MCF 10A (cell line): ENCODE measurements around the gene DHTKD1. TPM values are rescaled to one million over a fixed set of nuclear protein-coding genes. Genes with fewer than 3 reads are reported as not detected.

Experiments used
- BruUV-seq: library from RNA; stranded (reverse); fragments of 400-500 nt; replicated peaks from 2 replicates; lab custom pipeline; 2021; lab: Mats Ljungman, UMichigan
- CTCF ChIA-PET: fragments of 300-600 bp; sonication (Branson Sonifier 250); formaldehyde crosslinking; extraction: SDS; loops from one replicate; lab custom pipeline; 2021; ENCODE audit warnings: antibody characterized with exemption, inconsistent platforms; lab: Yijun Ruan, JAX
- POLR2A ChIA-PET: fragments of 300-600, 350-650 bp; sonication (Branson Sonifier 250); formaldehyde crosslinking; extraction: SDS; loops from one replicate; lab custom pipeline; 2020; ENCODE audit warnings: antibody characterized with exemption, inconsistent platforms; lab: Yijun Ruan, JAX
- DNase-seq: peaks from one replicate; pipeline ENCODE4 v3.0.0-alpha.2; 2018; ENCODE audit not compliant: unreplicated experiment
- H3K27ac Mint-ChIP-seq: one replicate; pipeline ENCODE4 v1.8.0; 2022; ENCODE audit warnings: mild to moderate bottlenecking, low read depth, mixed read lengths; ENCODE audit not compliant: unreplicated experiment
- H3K27me3 Mint-ChIP-seq: one replicate; pipeline ENCODE4 v1.8.0; 2022; ENCODE audit warnings: mixed read lengths; ENCODE audit not compliant: insufficient read depth, unreplicated experiment
- H3K36me3 Mint-ChIP-seq: one replicate; pipeline ENCODE4 v1.8.0; 2022; ENCODE audit warnings: mild to moderate bottlenecking, moderate library complexity, mixed read lengths; ENCODE audit not compliant: insufficient read depth, unreplicated experiment
- H3K4me1 Mint-ChIP-seq: one replicate; pipeline ENCODE4 v1.8.0; 2022; ENCODE audit warnings: mixed read lengths; ENCODE audit not compliant: insufficient read depth, unreplicated experiment
- H3K4me3 Mint-ChIP-seq: one replicate; pipeline ENCODE4 v1.8.0; 2022; ENCODE audit warnings: mild to moderate bottlenecking, moderate library complexity, mixed read lengths; ENCODE audit not compliant: unreplicated experiment
- H3K9me3 Mint-ChIP-seq: one replicate; pipeline ENCODE4 v1.8.0; 2022; ENCODE audit warnings: mixed read lengths; ENCODE audit not compliant: unreplicated experiment
- CTCF ChIP-seq: fragments of 200-600 bp; IDR thresholded peaks from one replicate; pipeline ENCODE4 v1.8.0; 2022; ENCODE audit warnings: antibody characterized with exemption, mild to moderate bottlenecking; ENCODE audit not compliant: unreplicated experiment
- intact Hi-C: fragments of 100-400 bp; cut with micrococcal nuclease; formaldehyde crosslinking; loops from 2 replicates; pipeline ENCODE4 v1.14.1; 2022
- total RNA-seq: library from RNA; stranded (reverse); gene quantifications from 2 replicates; pipeline ENCODE4 v1.2.3, GENCODE V29; 2022

Gene DHTKD1
- total RNA-seq, 1 experiment from 2014 or later: 17.3 TPM

- Mint-ChIP-seq H3K36me3 (peaks cover 52% of the 10 kb centered on the region), H3K27ac (no peak overlapping the region), H3K27me3 (no peaks in the 10 kb centered on the region), H3K4me1 (no peaks in the 10 kb centered on the region), H3K4me3 (no peak overlapping the region), H3K9me3 (no peaks in the 10 kb centered on the region)
- CTCF ChIA-PET: interaction anchor here (0.5 to 0.6 kb wide), 2 partner anchors 18 to 136 kb away, joined by 3 read pairs; no protein-coding TSS in a partner anchor
- DNase-seq: no peak
- BruUV-seq: no TSS peak
- intact Hi-C loops: no loop called here
- POLR2A ChIA-PET: no interaction called here
- TF ChIP-seq CTCF: no peak
Observed at GRCh38 chr10:12098966-12099365, 30.2 kb downstream of the DHTKD1 start.

GRCh38 chr10:12103802-12104201 is 35.0 kb downstream of the DHTKD1 start:
- Mint-ChIP-seq H3K27me3 (no peaks in the 10 kb centered on the region), H3K9me3 (no peaks in the 10 kb centered on the region), H3K4me3 (no peak overlapping the region), H3K36me3 (peaks cover 75% of the 10 kb centered on the region), H3K27ac (no peak overlapping the region), H3K4me1 (no peaks in the 10 kb centered on the region)
- no TSS peak for BruUV-seq
- intact Hi-C loops: no loop called here
- DNase-seq: no peak
- CTCF ChIA-PET: no interaction called here
- no peak for TF ChIP-seq CTCF
- POLR2A ChIA-PET: no interaction called here

- no peak overlapping the region for H3K27ac Mint-ChIP-seq
- no TSS peak for BruUV-seq
- no peaks in the 10 kb centered on the region for H3K9me3 Mint-ChIP-seq
- no peaks in the 10 kb centered on the region for H3K4me1 Mint-ChIP-seq
- peaks cover 72% of the 10 kb centered on the region for H3K36me3 Mint-ChIP-seq
- POLR2A ChIA-PET: no interaction called here
- CTCF ChIA-PET: interaction anchor here (0.6 kb wide), 1 partner anchor 107 kb away, joined by 5 read pairs; no protein-coding TSS in a partner anchor
- H3K4me3 Mint-ChIP-seq: no peak overlapping the region
- no peak for DNase-seq
- TF ChIP-seq CTCF: no peak
- no peaks in the 10 kb centered on the region for H3K27me3 Mint-ChIP-seq
- intact Hi-C loops: no loop called here
Observed at GRCh38 chr10:12107781-12108180, 39.0 kb downstream of the DHTKD1 start.

- Mint-ChIP-seq H3K27ac (no peak overlapping the region), H3K4me1 (no peaks in the 10 kb centered on the region), H3K27me3 (no peaks in the 10 kb centered on the region), H3K4me3 (no peak overlapping the region), H3K9me3 (no peaks in the 10 kb centered on the region), H3K36me3 (peaks cover 78% of the 10 kb centered on the region)
- POLR2A ChIA-PET: no interaction called here
- no peak for TF ChIP-seq CTCF
- BruUV-seq: no TSS peak
- no peak for DNase-seq
- intact Hi-C loops: no loop called here
- CTCF ChIA-PET: no interaction called here
Observed at GRCh38 chr10:12109286-12109685, 40.5 kb downstream of the DHTKD1 start.
